GM12878 (cell line): ENCODE results near the gene CD163. TPM values are rescaled to one million over a fixed set of nuclear protein-coding genes. Genes with fewer than 3 reads are reported as not detected.

ENCODE experiments used
- ATAC-seq: fragments of 200-7000 bp; cut with Tn5 transposase; 3 replicates; pipeline ENCODE4 v1.9.1; 2020; ENCODE audit warnings: mild to moderate bottlenecking, moderate library complexity
- BruUV-seq: library from RNA; stranded (reverse); fragments of 400-500 nt; replicated peaks from 2 replicates; lab custom pipeline; 2021; lab: Mats Ljungman, UMichigan
- CTCF ChIA-PET: fragments of 300-600 bp; sonication (Branson Sonifier 250); formaldehyde crosslinking; extraction: SDS; loops from one replicate; lab custom pipeline; 2021; ENCODE audit warnings: inconsistent platforms; lab: Yijun Ruan, JAX
- POLR2A ChIA-PET: fragments of 350-600 bp; formaldehyde crosslinking; extraction: SDS; loops from one replicate; lab custom pipeline; 2021; ENCODE audit warnings: inconsistent platforms; lab: Charles Lee
- RAD21 ChIA-PET: fragments of 300-600 bp; sonication (Branson Sonifier 250); formaldehyde crosslinking; loops from one replicate; lab custom pipeline; 2023; ENCODE audit warnings: antibody characterized with exemption; ENCODE audit not compliant: unreplicated experiment; lab: Charles Lee
- SMC1A ChIA-PET: fragments of 300-600 bp; sonication (Branson Sonifier 250); formaldehyde crosslinking; loops from one replicate; lab custom pipeline; 2023; ENCODE audit not compliant: unreplicated experiment, uncharacterized antibody; lab: Charles Lee
- DNase-seq: peaks from one replicate; pipeline ENCODE4 v3.0.0-alpha.2; 2011; ENCODE audit warnings: low read depth, low spot score
- FAIRE-seq: peaks from 3 replicates; lab custom pipeline; 2011; peaks lifted over from hg19 to GRCh38; lab: Jason Lieb, UNC
- H2AFZ ChIP-seq: 2 replicates; pipeline ENCODE4 v1.6.0; 2011; ENCODE audit warnings: low read depth, low read length, control low read depth; ENCODE audit not compliant: control insufficient read depth
- H3K27ac ChIP-seq: 2 replicates; pipeline ENCODE4 v1.5.1; 2011; ENCODE audit warnings: control low read depth; ENCODE audit not compliant: control insufficient read depth, insufficient read depth
- H3K27me3 ChIP-seq, 2 experiments: replicated peaks in 1 of 2; 2 replicates each; pipeline versions ENCODE4 v1.6.0 to v1.6.1; 2011; ENCODE audit warnings: low read length in 1 of 2; ENCODE audit not compliant: control insufficient read depth in 2 of 2, insufficient read depth in 2 of 2
- H3K36me3 ChIP-seq, 2 experiments: 2 replicates each; pipeline ENCODE4 v1.5.1; 2011; ENCODE audit warnings: low read length in 1 of 2; ENCODE audit not compliant: control insufficient read depth in 2 of 2, insufficient read depth in 2 of 2
- H3K4me1 ChIP-seq: 2 replicates; pipeline ENCODE4 v1.6.1; 2011; ENCODE audit warnings: mild to moderate bottlenecking, low read length, moderate library complexity, mixed read lengths; ENCODE audit not compliant: control insufficient read depth, insufficient read depth
- H3K4me2 ChIP-seq: 2 replicates; pipeline ENCODE4 v1.6.0; 2011; ENCODE audit warnings: control low read depth; ENCODE audit not compliant: control insufficient read depth, insufficient read depth
- H3K4me3 ChIP-seq: fragments of 200-600 bp; sonication (generic); 2 replicates; pipeline ENCODE4 v1.5.1; 2016
- H3K79me2 ChIP-seq: 2 replicates; pipeline ENCODE4 v1.6.0; 2011; ENCODE audit warnings: low read length; ENCODE audit not compliant: control insufficient read depth, insufficient read depth
- H3K9ac ChIP-seq: 2 replicates; pipeline ENCODE4 v1.8.0; 2011; ENCODE audit warnings: low read length, control low read depth, mixed read lengths; ENCODE audit not compliant: control insufficient read depth, insufficient read depth
- H3K9me3 ChIP-seq: replicated peaks from 3 replicates; pipeline ENCODE4 v1.5.1; 2011; ENCODE audit warnings: mild to moderate bottlenecking, low read length; ENCODE audit not compliant: control insufficient read depth, insufficient read depth
- H4K20me1 ChIP-seq: 2 replicates; pipeline ENCODE4 v1.6.0; 2011; ENCODE audit not compliant: control insufficient read depth, insufficient read depth
- E4F1 ChIP-seq: fragments of 450-650 bp; IDR thresholded peaks from 2 replicates; pipeline ENCODE4 v1.6.1; 2018; ENCODE audit warnings: borderline replicate concordance, mild to moderate bottlenecking; ENCODE audit not compliant: partially characterized antibody
- EP300 ChIP-seq, 2 experiments: fragments of 150-350 bp in 1 of 2; IDR thresholded peaks; 2 replicates each; pipeline ENCODE4 v1.6.1; 2011 to 2012; ENCODE audit warnings: low read depth in 2 of 2, low read length in 2 of 2, borderline replicate concordance in 1 of 2, improper control_type of control experiment in 1 of 2, inconsistent platforms in 1 of 2; ENCODE audit not compliant: control insufficient read depth in 1 of 2
- ESRRA ChIP-seq: IDR thresholded peaks from 2 replicates; pipeline ENCODE4 v1.6.1; 2012; ENCODE audit warnings: mild to moderate bottlenecking, low read length, improper control_type of control experiment
- IRF4 ChIP-seq: IDR thresholded peaks from 2 replicates; pipeline ENCODE4 v1.6.1; 2011; ENCODE audit warnings: low read depth, low read length
- JUND ChIP-seq: IDR thresholded peaks from 2 replicates; pipeline ENCODE4 v1.6.1; 2012; ENCODE audit warnings: low read depth, mild to moderate bottlenecking, low read length, improper control_type of control experiment, moderate library complexity
- LARP7 ChIP-seq: fragments of 450-650 bp; IDR thresholded peaks from 2 replicates; pipeline ENCODE4 v1.6.1; 2017; ENCODE audit warnings: mild to moderate bottlenecking
- PAX5 ChIP-seq: IDR thresholded peaks from 2 replicates; pipeline ENCODE4 v1.6.1; 2011; ENCODE audit warnings: low read depth, low read length, borderline replicate concordance
- POLR2AphosphoS5 ChIP-seq: IDR thresholded peaks from 2 replicates; pipeline ENCODE4 v1.6.1; 2011; ENCODE audit warnings: mild to moderate bottlenecking, low read length, inconsistent platforms
- RELA ChIP-seq: fragments of 450-650 bp; IDR thresholded peaks from 2 replicates; pipeline ENCODE4 v1.8.0; 2014; ENCODE audit warnings: borderline replicate concordance; ENCODE audit not compliant: partially characterized antibody
- RUNX3 ChIP-seq: IDR thresholded peaks from 2 replicates; pipeline ENCODE4 v1.6.1; 2012; ENCODE audit warnings: low read length, inconsistent platforms
- SMARCA5 ChIP-seq: fragments of 450-650 bp; IDR thresholded peaks from 2 replicates; pipeline ENCODE4 v1.6.1; 2017; ENCODE audit warnings: mild to moderate bottlenecking
- SRF ChIP-seq, 2 experiments: IDR thresholded peaks; 2 replicates each; pipeline ENCODE4 v1.6.1; 2011; ENCODE audit warnings: low read depth in 2 of 2, low read length in 2 of 2, mild to moderate bottlenecking in 1 of 2, moderate library complexity in 1 of 2
- YY1 ChIP-seq: IDR thresholded peaks from 2 replicates; pipeline ENCODE4 v1.6.1; 2011; ENCODE audit warnings: low read depth, mild to moderate bottlenecking, low read length
- ZBTB4 ChIP-seq: fragments of 450-650 bp; formaldehyde crosslinking; IDR thresholded peaks from 2 replicates; pipeline ENCODE4 v1.4.0; 2022; ENCODE audit warnings: mild to moderate bottlenecking, moderate library complexity
- ZNF274 ChIP-seq: IDR thresholded peaks from one replicate; pipeline ENCODE4 v1.8.0; 2011; ENCODE audit not compliant: insufficient read length, insufficient read depth
- ZSCAN29 ChIP-seq: fragments of 450-650 bp; IDR thresholded peaks from 2 replicates; pipeline ENCODE4 v1.6.1; 2017; ENCODE audit warnings: mild to moderate bottlenecking, moderate library complexity
- WGBS: methylation state at CpG from one replicate; pipeline ENCODE4 v1.1.6; 2016; ENCODE audit warnings: low lambda C conversion rate; ENCODE audit not compliant: insufficient replicate concordance, insufficient coverage; ENCODE audit errors: missing lambda C conversion rate; 5-methylcytosine and 5-hydroxymethylcytosine counted together
- in situ Hi-C: fragments of 300-500 bp; cut with MboI; formaldehyde crosslinking; loops from 9 replicates; pipeline ENCODE4 v1.14.3; 2018; ENCODE audit warnings: mixed read lengths
- intact Hi-C: fragments of 100-400 bp; cut with micrococcal nuclease; formaldehyde crosslinking; loops from one replicate; pipeline ENCODE4 v1.14.2; 2022; ENCODE audit not compliant: unreplicated experiment
- polyA plus RNA-seq, 11 experiments: library from polyadenylated mRNA; depleted of rRNA in 4 of 11; unstranded in 6 of 11; stranded (reverse) in 5 of 11; fragments of >200 nt; fragmentation: Nextera tagmentation in 4 of 11; fragmentation: Illumina TruSeq in 1 of 11; extraction: Ambion mirVana in 4 of 11; extraction: Trizol in 1 of 11; gene quantifications; 1 replicate in 1 of 11; 2 replicates in 10 of 11; pipeline versions ENCODE4 v1.2.1 to v1.2.3, GENCODE V29; 2011 to 2016; ENCODE audit warnings: inconsistent platforms in 2 of 11, missing spikeins in 2 of 11, low read depth in 1 of 11
- total RNA-seq, 4 experiments: library from RNA; depleted of rRNA in 3 of 4; stranded (reverse); fragments of >200 nt in 3 of 4; fragmentation: Illumina TruSeq in 1 of 4; extraction: Trizol in 1 of 4; gene quantifications; 2 replicates each; pipeline versions ENCODE4 v1.2.1 to v1.2.3, GENCODE V29; 2013 to 2021
- TF ChIP-seq, protein P1 (sequence below): fragments of 450-650 bp; formaldehyde crosslinking; IDR thresholded peaks from 2 replicates; pipeline ENCODE4 v1.4.0; 2020; ENCODE audit warnings: mild to moderate bottlenecking, moderate library complexity

CD163 gene
- total and polyA plus RNA-seq, 10 of the 15 experiments (the other 5 are each of a cell fraction or from before 2014, with no cell fraction given): 0.74 TPM; not detected in 9

DNA sequence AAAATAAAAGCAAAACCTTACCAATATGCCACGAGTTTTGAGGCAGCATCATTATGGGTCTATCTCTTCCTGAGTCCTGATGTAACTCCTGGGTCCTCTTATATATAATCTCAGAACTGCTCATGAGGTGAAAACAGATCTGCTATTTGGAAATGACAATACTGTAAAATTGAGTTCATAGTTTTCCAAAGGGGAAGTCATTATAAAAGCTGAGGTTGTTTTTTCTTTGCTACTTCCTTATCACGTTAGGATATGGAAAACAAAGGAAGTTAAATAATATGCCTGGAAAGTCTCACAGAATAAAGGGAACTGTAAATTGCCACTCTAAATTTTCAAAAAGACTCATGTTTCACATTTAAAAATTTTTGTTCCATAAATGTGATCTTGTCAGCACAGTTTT is 59.5 kb downstream of the CD163 start, which contains the start of gene CD163L1:
Gene CD163L1 (minus strand): TSS at position 78 of the 400 bp plus-strand sequence. CDS start 26 bp downstream, at position 52.
- CTCF ChIA-PET: no interaction called here
- SMC1A ChIA-PET: no interaction called here
- H3K36me3 ChIP-seq: no peaks in the 10 kb centered on the region
- RAD21 ChIA-PET: no interaction called here
- H3K27ac ChIP-seq: no peak within 1 kb of the TSS
- no peak within 1 kb of the TSS for H3K4me2 ChIP-seq
- BruUV-seq: no TSS peak
- in situ Hi-C loops (no loop called here), intact Hi-C loops (no loop called here)
- no peak within 1 kb of the TSS for H3K9ac ChIP-seq
- H3K27me3 ChIP-seq: peaks cover 0 to 2% of the 10 kb centered on the region in 2 experiments; a peak in 1 of 4 replicates
- no peaks in the 10 kb centered on the region for H4K20me1 ChIP-seq
- H3K4me1 ChIP-seq: no peaks in the 10 kb centered on the region
- WGBS: 0% methylated on average over 2 of the region's 2 CpGs
- H3K9me3 ChIP-seq: no peaks in the 10 kb centered on the region; the same call in 2 of the 3 replicates
- no peak within 1 kb of the TSS for H3K4me3 ChIP-seq
- FAIRE-seq (no peak), ATAC-seq (no peak), DNase-seq (no peak)
- no peak within 1 kb of the TSS for H2AFZ ChIP-seq
- POLR2A ChIA-PET: no interaction called here
- H3K79me2 ChIP-seq: no peaks in the 10 kb centered on the region
- TF ChIP-seq SMARCA5 (no peak), POLR2AphosphoS5 (no peak), YY1 (no peak), E4F1 (no peak), ZSCAN29 (no peak), EP300 (IDR thresholded peaks at IDR 0.05; ENCODE audit: borderline replicate concordance in 1 of 2, control insufficient read depth in 1 of 2, low read depth in 2 of 2, low read length in 2 of 2) (no peak), JUND (no peak), RUNX3 (no peak), SRF (IDR thresholded peaks at IDR 0.05; ENCODE audit: low read depth in 2 of 2, low read length in 2 of 2) (no peak), ESRRA (no peak), LARP7 (no peak), ZBTB4 (no peak), IRF4 (no peak), PAX5 (no peak), ZNF274 (no peak), RELA (no peak)
- TF ChIP-seq, protein P1, sequence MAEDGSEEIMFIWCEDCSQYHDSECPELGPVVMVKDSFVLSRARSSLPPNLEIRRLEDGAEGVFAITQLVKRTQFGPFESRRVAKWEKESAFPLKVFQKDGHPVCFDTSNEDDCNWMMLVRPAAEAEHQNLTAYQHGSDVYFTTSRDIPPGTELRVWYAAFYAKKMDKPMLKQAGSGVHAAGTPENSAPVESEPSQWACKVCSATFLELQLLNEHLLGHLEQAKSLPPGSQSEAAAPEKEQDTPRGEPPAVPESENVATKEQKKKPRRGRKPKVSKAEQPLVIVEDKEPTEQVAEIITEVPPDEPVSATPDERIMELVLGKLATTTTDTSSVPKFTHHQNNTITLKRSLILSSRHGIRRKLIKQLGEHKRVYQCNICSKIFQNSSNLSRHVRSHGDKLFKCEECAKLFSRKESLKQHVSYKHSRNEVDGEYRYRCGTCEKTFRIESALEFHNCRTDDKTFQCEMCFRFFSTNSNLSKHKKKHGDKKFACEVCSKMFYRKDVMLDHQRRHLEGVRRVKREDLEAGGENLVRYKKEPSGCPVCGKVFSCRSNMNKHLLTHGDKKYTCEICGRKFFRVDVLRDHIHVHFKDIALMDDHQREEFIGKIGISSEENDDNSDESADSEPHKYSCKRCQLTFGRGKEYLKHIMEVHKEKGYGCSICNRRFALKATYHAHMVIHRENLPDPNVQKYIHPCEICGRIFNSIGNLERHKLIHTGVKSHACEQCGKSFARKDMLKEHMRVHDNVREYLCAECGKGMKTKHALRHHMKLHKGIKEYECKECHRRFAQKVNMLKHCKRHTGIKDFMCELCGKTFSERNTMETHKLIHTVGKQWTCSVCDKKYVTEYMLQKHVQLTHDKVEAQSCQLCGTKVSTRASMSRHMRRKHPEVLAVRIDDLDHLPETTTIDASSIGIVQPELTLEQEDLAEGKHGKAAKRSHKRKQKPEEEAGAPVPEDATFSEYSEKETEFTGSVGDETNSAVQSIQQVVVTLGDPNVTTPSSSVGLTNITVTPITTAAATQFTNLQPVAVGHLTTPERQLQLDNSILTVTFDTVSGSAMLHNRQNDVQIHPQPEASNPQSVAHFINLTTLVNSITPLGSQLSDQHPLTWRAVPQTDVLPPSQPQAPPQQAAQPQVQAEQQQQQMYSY: no peak
